ENCODE results near the gene ACAP3. TPM values are rescaled to one million over a fixed set of nuclear protein-coding genes. Genes with fewer than 3 reads are reported as not detected.

The ACAP3 gene
- total and polyA plus RNA-seq, 9 donors: 28.2 to 63.5 (median 50.6) TPM

DNA sequence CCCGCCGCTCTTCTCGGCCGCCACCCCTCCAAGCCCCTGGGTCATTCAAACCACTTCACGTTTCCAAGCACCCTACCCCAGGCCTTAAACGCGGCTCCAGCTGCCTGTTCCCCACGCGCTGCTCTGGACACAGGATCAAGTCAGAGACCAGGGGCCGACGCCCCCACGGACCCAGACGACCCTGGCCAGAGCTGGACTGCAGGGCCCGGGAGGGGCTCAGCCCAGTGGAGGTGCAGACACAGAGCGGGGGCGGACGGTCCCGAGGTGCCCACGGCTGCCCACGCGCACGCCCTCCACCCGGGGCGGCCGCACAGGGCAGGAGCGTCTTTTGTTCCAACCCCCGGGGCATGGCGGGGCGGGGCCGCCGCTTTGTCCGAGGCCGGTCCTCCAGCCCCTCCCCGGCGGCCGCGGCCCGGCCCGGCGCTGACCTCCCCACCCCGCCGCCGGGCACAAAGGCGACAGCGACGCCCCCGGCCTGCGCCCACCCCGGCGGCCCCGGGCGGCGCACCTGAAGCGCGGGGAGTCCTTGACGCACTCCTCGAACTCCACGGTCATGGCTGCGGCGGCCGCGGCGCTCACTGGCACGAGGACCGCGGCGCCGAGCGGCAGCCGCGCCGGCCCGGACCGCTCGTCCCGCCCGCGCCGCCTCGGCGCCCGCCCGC is 338 bp downstream of the ACAP3 start:
- under 1% methylated on average over 77 of the region's 83 CpGs for WGBS (ENCODE audit: insufficient coverage)
- Histone ChIP-seq H3K36me3 (ENCODE audit: control insufficient read depth, insufficient read depth, low read length) (peaks cover 28% of the 10 kb centered on the region), H3K9me3 (replicated peaks; ENCODE audit: control insufficient read depth, low read depth, low read length) (no peaks in the 10 kb centered on the region), H3K4me3 (ENCODE audit: low read length) (peak overlapping the region; percentile 62), H3K4me1 (ENCODE audit: control insufficient read depth, insufficient read depth, low read length) (peaks cover 59% of the 10 kb centered on the region), H3K27ac (ENCODE audit: low read length) (no peak overlapping the region), H3K27me3 (ENCODE audit: control insufficient read depth, insufficient read depth, low read length) (no peaks in the 10 kb centered on the region)
- no peak for DNase-seq

DNA sequence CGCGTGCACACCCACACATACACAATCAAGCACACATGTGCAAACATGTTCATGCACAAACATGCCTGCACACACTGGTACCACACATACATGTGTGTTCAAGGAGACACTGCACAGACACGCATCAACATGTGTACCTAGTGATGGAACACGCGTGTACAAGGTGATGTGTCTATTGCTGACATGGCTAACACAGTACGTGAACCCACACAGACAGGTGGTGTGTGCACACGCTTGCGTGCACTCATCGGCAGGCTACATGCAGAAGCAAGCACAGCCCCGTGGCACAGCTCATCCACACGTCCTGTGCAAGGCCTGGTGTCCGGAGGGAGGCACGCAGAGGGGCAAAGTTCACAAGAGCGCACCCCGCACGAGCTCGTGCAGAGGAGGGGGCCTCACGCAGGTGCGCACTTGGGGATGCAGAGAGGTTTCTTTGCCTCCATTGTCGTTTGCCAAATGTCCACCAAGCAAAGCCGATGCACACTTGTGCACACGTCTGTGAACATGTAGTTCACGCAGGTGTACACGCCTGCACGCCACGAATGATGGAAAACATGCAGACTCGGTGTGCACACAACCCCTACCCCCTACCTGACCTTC is 969 bp downstream of the ACAP3 start:
- H3K9me3 ChIP-seq (replicated peaks; ENCODE audit: control insufficient read depth, low read depth, low read length): no peaks in the 10 kb centered on the region
- WGBS (ENCODE audit: insufficient coverage): 29% methylated on average over 25 of the region's 27 CpGs
- H3K36me3 ChIP-seq (ENCODE audit: control insufficient read depth, insufficient read depth, low read length): peaks cover 23% of the 10 kb centered on the region
- peaks cover 59% of the 10 kb centered on the region for H3K4me1 ChIP-seq (ENCODE audit: control insufficient read depth, insufficient read depth, low read length)
- no peak for DNase-seq
- no peak overlapping the region for H3K27ac ChIP-seq (ENCODE audit: low read length)
- no peaks in the 10 kb centered on the region for H3K27me3 ChIP-seq (ENCODE audit: control insufficient read depth, insufficient read depth, low read length)
- peak overlapping the region; percentile 62 for H3K4me3 ChIP-seq (ENCODE audit: low read length)

- Histone ChIP-seq H3K36me3 (ENCODE audit: control insufficient read depth, insufficient read depth, low read length) (peaks cover 17% of the 10 kb centered on the region), H3K27ac (ENCODE audit: low read length) (peak overlapping the region; percentile 82), H3K4me3 (ENCODE audit: low read length) (peak overlapping the region; percentile 62), H3K9me3 (replicated peaks; ENCODE audit: control insufficient read depth, low read depth, low read length) (no peaks in the 10 kb centered on the region), H3K27me3 (ENCODE audit: control insufficient read depth, insufficient read depth, low read length) (no peaks in the 10 kb centered on the region), H3K4me1 (ENCODE audit: control insufficient read depth, insufficient read depth, low read length) (peaks cover 59% of the 10 kb centered on the region)
- 13% methylated on average over 3 of the region's 11 CpGs for WGBS (ENCODE audit: insufficient coverage)
- no peak for DNase-seq
Measured at GRCh38 chr1:1306070-1306660, 1.6 kb downstream of the ACAP3 start.

GRCh38 chr1:1305300-1306069 is 2.2 kb downstream of the ACAP3 start:
- H3K9me3 ChIP-seq (replicated peaks; ENCODE audit: control insufficient read depth, low read depth, low read length): no peaks in the 10 kb centered on the region
- 17% methylated on average over 20 of the region's 25 CpGs for WGBS (ENCODE audit: insufficient coverage)
- peaks cover 13% of the 10 kb centered on the region for H3K36me3 ChIP-seq (ENCODE audit: control insufficient read depth, insufficient read depth, low read length)
- H3K27me3 ChIP-seq (ENCODE audit: control insufficient read depth, insufficient read depth, low read length): no peaks in the 10 kb centered on the region
- peak; percentile 82 for DNase-seq
- peaks cover 59% of the 10 kb centered on the region for H3K4me1 ChIP-seq (ENCODE audit: control insufficient read depth, insufficient read depth, low read length)
- H3K27ac ChIP-seq (ENCODE audit: low read length): peak overlapping the region; percentile 82
- H3K4me3 ChIP-seq (ENCODE audit: low read length): peak overlapping the region; percentile 62

DNA sequence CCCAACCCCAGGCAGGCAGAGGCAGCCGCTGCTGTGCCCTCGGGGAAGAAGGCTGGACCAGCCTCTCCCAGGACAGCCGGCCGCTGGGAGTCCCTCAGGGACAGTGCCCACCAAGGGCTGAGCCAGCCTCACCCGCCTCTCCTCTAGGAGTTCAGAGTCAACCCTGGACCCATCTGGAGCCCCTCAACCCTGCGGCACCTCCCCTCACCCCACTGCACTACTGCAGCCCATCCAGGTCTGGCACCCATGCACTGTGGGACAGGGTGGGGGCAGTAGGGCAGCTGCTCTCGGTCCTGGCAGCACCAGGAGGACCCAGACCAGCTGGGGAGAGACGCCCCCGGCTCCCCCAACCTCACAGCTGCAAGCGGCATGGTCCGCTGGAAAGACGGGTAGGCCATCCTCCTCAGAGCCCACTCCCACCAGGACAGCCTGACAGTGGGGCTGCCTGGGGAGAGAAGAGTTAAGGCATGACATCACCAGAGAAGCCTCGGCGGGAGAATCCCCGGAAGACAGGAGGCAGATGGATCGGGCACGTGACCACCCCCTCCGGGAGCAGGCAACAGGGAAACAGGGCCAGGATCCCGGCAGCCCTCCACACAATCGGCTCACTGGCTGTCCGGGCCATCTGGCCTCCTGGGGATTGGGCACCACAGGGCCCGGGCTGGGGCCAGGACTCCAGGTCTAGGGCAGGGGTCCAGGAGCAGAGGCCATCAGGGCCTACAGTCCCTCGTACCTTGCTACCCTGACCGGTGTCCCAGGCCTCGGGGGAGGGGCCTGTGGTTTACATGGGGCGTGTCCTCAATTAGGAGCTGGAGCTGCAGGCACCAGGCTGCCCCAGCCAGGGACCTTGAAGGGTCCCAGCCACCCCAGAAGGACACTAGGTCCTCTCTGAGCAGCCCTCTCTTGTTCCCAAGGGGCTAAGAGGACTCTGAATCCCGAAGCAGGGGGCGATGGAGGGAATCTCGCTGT is 3.1 kb downstream of the ACAP3 start:
- DNase-seq: peak; percentile 83
- H3K4me1 ChIP-seq (ENCODE audit: control insufficient read depth, insufficient read depth, low read length): peaks cover 55% of the 10 kb centered on the region
- peak overlapping the region; percentile 62 for H3K4me3 ChIP-seq (ENCODE audit: low read length)

GRCh38 chr1:1303736-1304135 is 4.0 kb downstream of the ACAP3 start:
- no peaks in the 10 kb centered on the region for H3K9me3 ChIP-seq (replicated peaks; ENCODE audit: control insufficient read depth, low read depth, low read length)
- no peak for DNase-seq
- no peak overlapping the region for H3K4me3 ChIP-seq (ENCODE audit: low read length)
- no peak overlapping the region for H3K27ac ChIP-seq (ENCODE audit: low read length)
- peaks cover 9% of the 10 kb centered on the region for H3K36me3 ChIP-seq (ENCODE audit: control insufficient read depth, insufficient read depth, low read length)
- 60% methylated on average over 11 of the region's 13 CpGs for WGBS (ENCODE audit: insufficient coverage)
- no peaks in the 10 kb centered on the region for H3K27me3 ChIP-seq (ENCODE audit: control insufficient read depth, insufficient read depth, low read length)
- H3K4me1 ChIP-seq (ENCODE audit: control insufficient read depth, insufficient read depth, low read length): peaks cover 55% of the 10 kb centered on the region

More for the DNA sequence above, 3.1 kb downstream of the ACAP3 start:
- H3K27ac ChIP-seq (ENCODE audit: low read length): peak overlapping the region; percentile 82
- H3K36me3 ChIP-seq (ENCODE audit: control insufficient read depth, insufficient read depth, low read length): peaks cover 7% of the 10 kb centered on the region
- no peaks in the 10 kb centered on the region for H3K27me3 ChIP-seq (ENCODE audit: control insufficient read depth, insufficient read depth, low read length)
- no peaks in the 10 kb centered on the region for H3K9me3 ChIP-seq (replicated peaks; ENCODE audit: control insufficient read depth, low read depth, low read length)
- 11% methylated on average over 20 of the region's 29 CpGs for WGBS (ENCODE audit: insufficient coverage)

DNA sequence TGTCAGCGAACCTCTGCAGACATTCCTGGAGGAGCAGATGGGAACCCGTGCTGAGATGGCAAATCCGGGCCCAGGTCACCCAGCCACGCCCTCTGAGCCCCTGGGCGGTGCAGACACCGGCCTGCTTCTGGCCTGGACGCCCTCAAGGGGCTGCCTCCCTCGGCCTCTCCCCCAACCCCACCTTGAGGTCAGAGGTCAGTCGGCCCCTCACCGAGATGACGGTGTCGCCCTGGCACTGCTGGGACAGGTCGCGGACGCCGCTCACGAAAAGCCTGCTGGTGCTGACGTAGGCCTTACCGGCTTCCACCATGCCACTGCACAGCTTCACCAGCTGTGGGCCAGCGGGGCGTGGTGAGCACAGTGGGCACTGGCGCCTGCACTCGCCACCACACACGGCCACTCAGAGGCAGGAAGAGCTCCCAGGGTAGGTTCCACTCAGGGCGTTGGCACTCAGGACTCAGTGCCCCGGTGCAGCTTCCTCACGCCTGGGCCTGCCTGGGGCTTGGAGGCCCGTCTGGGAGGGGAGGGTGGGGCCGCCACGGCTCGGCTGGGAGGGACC is 4.7 kb downstream of the ACAP3 start:
- WGBS (ENCODE audit: insufficient coverage): 74% methylated on average over 30 of the region's 31 CpGs
- peaks cover 60% of the 10 kb centered on the region for H3K4me1 ChIP-seq (ENCODE audit: control insufficient read depth, insufficient read depth, low read length)
- DNase-seq: no peak
- H3K9me3 ChIP-seq (replicated peaks; ENCODE audit: control insufficient read depth, low read depth, low read length): no peaks in the 10 kb centered on the region
- H3K27me3 ChIP-seq (ENCODE audit: control insufficient read depth, insufficient read depth, low read length): no peaks in the 10 kb centered on the region
- H3K36me3 ChIP-seq (ENCODE audit: control insufficient read depth, insufficient read depth, low read length): peaks cover 11% of the 10 kb centered on the region
- H3K27ac ChIP-seq (ENCODE audit: low read length): no peak overlapping the region
- no peak overlapping the region for H3K4me3 ChIP-seq (ENCODE audit: low read length)

DNA sequence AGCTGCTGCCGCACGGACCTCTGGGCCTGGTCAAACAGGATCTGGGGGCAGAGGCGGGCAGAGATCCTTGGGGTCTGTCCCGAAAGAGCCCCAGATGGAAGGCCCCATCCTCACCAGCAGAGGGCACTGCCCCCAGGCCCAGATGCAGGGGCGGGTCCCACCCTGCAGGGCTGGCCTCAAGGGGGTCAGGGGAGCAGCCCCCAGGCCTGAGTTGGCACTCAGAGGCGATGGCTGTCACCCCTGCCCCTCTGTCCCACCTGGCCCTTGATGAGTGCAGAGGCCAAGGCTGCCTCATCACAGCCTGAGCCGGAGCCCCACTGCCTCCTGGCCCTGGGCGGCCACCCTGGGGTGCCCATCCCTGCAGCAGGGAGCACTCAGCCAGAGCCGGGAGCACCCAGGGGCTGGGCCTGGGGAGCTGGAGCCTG is 5.7 kb downstream of the ACAP3 start:
- Histone ChIP-seq H3K9me3 (replicated peaks; ENCODE audit: control insufficient read depth, low read depth, low read length) (no peaks in the 10 kb centered on the region), H3K36me3 (ENCODE audit: control insufficient read depth, insufficient read depth, low read length) (peaks cover 16% of the 10 kb centered on the region), H3K4me1 (ENCODE audit: control insufficient read depth, insufficient read depth, low read length) (peaks cover 59% of the 10 kb centered on the region), H3K4me3 (ENCODE audit: low read length) (no peak overlapping the region), H3K27ac (ENCODE audit: low read length) (no peak overlapping the region), H3K27me3 (ENCODE audit: control insufficient read depth, insufficient read depth, low read length) (no peaks in the 10 kb centered on the region)
- DNase-seq: no peak
- WGBS (ENCODE audit: insufficient coverage): 76% methylated on average over 9 of the region's 9 CpGs

GRCh38 chr1:1300352-1300739 is 7.4 kb downstream of the ACAP3 start:
- Histone ChIP-seq H3K36me3 (ENCODE audit: control insufficient read depth, insufficient read depth, low read length) (peaks cover 31% of the 10 kb centered on the region), H3K9me3 (replicated peaks; ENCODE audit: control insufficient read depth, low read depth, low read length) (no peaks in the 10 kb centered on the region), H3K27me3 (ENCODE audit: control insufficient read depth, insufficient read depth, low read length) (no peaks in the 10 kb centered on the region), H3K4me3 (ENCODE audit: low read length) (no peak overlapping the region), H3K27ac (ENCODE audit: low read length) (no peak overlapping the region), H3K4me1 (ENCODE audit: control insufficient read depth, insufficient read depth, low read length) (peaks cover 42% of the 10 kb centered on the region)
- WGBS (ENCODE audit: insufficient coverage): 78% methylated on average over 6 of the region's 12 CpGs
- DNase-seq: no peak
